ENCODE measurements around the gene NRG3. TPM values are rescaled to one million over a fixed set of nuclear protein-coding genes. Genes with fewer than 3 reads are reported as not detected.

The NRG3 gene
- total and polyA plus RNA-seq, 2 of the 8 experiments (the other 6 are each of a cell fraction or from before 2014, with no cell fraction given) = 4.2 to 5.0 TPM

DNA sequence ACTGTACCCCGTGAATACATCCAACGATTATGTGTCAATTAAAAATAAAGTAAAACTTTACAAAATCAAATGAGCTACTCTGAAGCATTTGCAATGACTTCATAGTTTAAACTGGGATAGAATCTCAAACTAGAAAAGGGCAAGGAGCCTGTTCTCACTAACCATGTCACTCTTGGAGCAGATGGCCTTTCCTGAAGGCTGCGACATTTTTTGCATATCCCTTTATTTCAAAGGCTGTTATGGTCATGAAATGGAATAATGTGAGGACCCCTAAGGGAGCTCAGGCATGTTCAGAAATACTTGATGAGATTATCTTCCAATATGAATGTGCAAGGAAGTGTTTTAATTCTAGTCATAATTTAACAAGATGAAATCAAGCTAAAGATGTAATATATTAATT is 679.4 kb downstream of the NRG3 start (continued):
- TF ChIP-seq RXRA (IDR thresholded peaks at IDR 0.05; ENCODE audit: insufficient read depth, low read depth, low read length) (no peak), SIX5 (IDR thresholded peaks at IDR 0.05; ENCODE audit: low read depth, low read length) (no peak), SP1 (IDR thresholded peaks at IDR 0.05; ENCODE audit: low read depth, low read length) (no peak)
- TF ChIP-seq, protein P1, sequence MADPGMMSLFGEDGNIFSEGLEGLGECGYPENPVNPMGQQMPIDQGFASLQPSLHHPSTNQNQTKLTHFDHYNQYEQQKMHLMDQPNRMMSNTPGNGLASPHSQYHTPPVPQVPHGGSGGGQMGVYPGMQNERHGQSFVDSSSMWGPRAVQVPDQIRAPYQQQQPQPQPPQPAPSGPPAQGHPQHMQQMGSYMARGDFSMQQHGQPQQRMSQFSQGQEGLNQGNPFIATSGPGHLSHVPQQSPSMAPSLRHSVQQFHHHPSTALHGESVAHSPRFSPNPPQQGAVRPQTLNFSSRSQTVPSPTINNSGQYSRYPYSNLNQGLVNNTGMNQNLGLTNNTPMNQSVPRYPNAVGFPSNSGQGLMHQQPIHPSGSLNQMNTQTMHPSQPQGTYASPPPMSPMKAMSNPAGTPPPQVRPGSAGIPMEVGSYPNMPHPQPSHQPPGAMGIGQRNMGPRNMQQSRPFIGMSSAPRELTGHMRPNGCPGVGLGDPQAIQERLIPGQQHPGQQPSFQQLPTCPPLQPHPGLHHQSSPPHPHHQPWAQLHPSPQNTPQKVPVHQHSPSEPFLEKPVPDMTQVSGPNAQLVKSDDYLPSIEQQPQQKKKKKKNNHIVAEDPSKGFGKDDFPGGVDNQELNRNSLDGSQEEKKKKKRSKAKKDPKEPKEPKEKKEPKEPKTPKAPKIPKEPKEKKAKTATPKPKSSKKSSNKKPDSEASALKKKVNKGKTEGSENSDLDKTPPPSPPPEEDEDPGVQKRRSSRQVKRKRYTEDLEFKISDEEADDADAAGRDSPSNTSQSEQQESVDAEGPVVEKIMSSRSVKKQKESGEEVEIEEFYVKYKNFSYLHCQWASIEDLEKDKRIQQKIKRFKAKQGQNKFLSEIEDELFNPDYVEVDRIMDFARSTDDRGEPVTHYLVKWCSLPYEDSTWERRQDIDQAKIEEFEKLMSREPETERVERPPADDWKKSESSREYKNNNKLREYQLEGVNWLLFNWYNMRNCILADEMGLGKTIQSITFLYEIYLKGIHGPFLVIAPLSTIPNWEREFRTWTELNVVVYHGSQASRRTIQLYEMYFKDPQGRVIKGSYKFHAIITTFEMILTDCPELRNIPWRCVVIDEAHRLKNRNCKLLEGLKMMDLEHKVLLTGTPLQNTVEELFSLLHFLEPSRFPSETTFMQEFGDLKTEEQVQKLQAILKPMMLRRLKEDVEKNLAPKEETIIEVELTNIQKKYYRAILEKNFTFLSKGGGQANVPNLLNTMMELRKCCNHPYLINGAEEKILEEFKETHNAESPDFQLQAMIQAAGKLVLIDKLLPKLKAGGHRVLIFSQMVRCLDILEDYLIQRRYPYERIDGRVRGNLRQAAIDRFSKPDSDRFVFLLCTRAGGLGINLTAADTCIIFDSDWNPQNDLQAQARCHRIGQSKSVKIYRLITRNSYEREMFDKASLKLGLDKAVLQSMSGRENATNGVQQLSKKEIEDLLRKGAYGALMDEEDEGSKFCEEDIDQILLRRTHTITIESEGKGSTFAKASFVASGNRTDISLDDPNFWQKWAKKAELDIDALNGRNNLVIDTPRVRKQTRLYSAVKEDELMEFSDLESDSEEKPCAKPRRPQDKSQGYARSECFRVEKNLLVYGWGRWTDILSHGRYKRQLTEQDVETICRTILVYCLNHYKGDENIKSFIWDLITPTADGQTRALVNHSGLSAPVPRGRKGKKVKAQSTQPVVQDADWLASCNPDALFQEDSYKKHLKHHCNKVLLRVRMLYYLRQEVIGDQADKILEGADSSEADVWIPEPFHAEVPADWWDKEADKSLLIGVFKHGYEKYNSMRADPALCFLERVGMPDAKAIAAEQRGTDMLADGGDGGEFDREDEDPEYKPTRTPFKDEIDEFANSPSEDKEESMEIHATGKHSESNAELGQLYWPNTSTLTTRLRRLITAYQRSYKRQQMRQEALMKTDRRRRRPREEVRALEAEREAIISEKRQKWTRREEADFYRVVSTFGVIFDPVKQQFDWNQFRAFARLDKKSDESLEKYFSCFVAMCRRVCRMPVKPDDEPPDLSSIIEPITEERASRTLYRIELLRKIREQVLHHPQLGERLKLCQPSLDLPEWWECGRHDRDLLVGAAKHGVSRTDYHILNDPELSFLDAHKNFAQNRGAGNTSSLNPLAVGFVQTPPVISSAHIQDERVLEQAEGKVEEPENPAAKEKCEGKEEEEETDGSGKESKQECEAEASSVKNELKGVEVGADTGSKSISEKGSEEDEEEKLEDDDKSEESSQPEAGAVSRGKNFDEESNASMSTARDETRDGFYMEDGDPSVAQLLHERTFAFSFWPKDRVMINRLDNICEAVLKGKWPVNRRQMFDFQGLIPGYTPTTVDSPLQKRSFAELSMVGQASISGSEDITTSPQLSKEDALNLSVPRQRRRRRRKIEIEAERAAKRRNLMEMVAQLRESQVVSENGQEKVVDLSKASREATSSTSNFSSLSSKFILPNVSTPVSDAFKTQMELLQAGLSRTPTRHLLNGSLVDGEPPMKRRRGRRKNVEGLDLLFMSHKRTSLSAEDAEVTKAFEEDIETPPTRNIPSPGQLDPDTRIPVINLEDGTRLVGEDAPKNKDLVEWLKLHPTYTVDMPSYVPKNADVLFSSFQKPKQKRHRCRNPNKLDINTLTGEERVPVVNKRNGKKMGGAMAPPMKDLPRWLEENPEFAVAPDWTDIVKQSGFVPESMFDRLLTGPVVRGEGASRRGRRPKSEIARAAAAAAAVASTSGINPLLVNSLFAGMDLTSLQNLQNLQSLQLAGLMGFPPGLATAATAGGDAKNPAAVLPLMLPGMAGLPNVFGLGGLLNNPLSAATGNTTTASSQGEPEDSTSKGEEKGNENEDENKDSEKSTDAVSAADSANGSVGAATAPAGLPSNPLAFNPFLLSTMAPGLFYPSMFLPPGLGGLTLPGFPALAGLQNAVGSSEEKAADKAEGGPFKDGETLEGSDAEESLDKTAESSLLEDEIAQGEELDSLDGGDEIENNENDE (IDR thresholded peaks at IDR 0.05; ENCODE audit: insufficient replicate concordance, low read length) = no peak
